HG03135 (cell line): ENCODE data around the gene ARHGEF4.

Experiments used
- ATAC-seq: cut with Tn5 transposase; IDR thresholded peaks from one replicate; pipeline ENCODE4 v1.9.1; 2021; ENCODE audit warnings: mild to moderate bottlenecking, moderate library complexity; ENCODE audit not compliant: unreplicated experiment

The ARHGEF4 gene

GRCh38 chr2:130834931-130835765 lies 1.6 kb upstream of the ARHGEF4 start:
- ATAC-seq = no peak

- no peak for ATAC-seq
Observed at GRCh38 chr2:130835766-130836015, 1.0 kb upstream of the ARHGEF4 start.

- ATAC-seq = no peak
Observed at GRCh38 chr2:130837175-130837810, 579 bp downstream of the ARHGEF4 start.

GRCh38 chr2:130837811-130838565 lies 1.3 kb downstream of the ARHGEF4 start:
- ATAC-seq = no peak

GRCh38 chr2:130839011-130839780 lies 2.5 kb downstream of the ARHGEF4 start:
- ATAC-seq = no peak

DNA sequence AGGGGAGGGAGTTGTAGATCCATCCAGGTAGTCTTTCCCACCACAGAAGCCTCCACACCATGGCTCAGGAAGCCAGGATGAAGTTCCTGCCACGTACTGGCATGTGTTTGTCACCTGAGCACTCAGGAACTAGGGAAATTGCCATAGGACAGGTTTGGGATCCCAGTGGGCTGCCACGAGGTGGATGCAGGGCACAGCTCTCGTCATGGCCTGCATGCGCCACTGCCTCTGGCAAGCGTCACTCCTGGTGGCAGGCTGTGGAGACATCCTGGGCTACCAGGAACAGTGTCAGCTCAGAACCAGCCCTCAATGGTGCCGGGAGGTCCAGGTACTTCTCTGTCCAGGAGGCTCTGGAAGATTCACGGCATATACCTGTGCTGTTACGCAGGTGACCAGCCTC lies 3.8 kb downstream of the ARHGEF4 start:
- ATAC-seq = no peak

DNA sequence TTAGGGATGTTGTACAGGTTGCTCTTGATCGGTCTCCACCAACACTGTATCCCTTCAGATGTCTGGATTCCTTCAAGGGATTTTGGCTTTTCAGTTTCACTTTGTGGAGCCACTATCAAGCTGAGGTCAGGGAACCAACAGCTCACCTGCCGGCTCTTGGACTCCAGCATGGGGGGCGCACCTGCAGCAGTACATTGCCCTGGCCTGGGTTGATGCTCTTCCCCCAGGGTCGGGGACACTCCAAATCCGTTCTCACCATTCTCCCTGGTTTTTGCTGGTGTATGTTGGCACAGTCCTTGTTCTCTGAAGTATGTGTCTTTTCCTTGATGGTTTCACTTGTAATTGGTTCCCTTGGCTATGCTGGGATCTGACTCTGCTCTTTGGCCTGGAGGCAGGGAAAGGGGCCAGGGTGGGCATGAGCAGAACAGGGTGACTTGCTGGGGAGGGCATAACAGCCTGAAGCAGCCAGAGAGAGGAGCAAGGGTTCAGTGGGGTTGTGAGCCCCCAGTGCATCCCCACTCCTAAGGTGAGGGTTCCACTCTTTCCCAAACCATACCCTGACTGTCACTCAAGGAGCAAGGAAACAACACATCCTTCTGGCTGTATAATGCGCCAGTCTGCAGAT lies 5.1 kb downstream of the ARHGEF4 start:
- no peak for ATAC-seq

DNA sequence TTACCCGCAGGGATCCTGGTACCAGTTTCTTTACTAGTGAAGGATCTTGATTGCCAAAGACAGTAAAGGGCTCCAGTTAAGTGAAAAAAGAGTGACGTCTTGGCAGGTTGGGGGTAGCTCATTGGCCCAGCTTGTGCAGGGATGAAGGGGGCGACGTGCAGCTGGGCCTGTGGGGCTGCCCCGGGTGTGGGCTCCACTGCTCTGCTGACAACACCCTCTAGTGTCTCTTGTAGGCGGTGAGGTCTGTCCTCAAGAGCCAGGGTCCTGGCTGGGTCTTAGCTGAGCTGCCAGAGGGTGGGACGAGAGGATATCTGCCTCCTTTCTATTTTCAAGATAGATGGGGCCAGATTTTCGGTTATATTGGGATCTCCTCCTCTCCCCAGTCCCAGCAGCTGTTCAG lies 6.1 kb downstream of the ARHGEF4 start:
- ATAC-seq = no peak

- ATAC-seq = no peak
Observed at GRCh38 chr2:130843321-130843985, 6.7 kb downstream of the ARHGEF4 start.

DNA sequence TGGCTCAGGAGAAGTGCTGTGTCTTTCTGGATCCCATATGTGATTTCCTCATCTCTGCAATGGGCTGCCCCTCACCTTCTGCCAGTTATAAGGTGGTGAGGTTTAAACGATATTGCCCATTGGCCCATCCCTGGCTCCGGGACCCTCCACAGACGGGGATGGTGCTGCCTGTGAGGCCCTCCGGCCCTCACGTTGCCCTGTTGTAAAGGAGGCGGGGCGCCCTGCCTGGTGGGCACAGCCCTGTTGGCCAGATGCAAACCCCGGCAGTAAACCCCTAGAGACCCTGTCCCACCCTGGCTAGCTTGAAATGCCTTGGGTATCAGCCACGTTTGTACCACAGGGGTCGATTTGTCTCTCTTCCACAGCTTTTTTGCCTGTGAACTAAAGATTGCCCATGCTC lies 7.4 kb downstream of the ARHGEF4 start:
- no peak for ATAC-seq

- no peak for ATAC-seq
Observed at GRCh38 chr2:130845505-130846085, 8.9 kb downstream of the ARHGEF4 start.

DNA sequence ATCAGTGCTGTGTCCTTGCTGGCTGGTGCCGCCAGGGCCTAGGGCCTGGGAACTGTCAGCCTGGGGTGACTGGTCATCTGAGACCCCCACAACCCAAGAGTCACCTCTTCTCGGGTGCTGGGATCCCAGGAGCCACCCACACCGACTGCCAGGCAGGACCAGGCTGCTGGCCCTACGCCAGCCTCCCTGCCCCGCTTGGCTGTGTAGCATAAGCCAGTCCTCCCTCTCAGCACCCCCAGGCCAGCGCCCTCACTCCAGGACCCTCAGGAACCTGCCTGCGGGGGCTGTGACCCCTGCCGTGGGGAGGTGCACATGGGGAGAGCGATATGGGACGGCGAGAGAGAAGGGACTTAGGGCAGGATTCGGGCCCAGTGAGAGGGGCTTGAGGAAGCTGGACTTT lies 9.5 kb downstream of the ARHGEF4 start:
- no peak for ATAC-seq

DNA sequence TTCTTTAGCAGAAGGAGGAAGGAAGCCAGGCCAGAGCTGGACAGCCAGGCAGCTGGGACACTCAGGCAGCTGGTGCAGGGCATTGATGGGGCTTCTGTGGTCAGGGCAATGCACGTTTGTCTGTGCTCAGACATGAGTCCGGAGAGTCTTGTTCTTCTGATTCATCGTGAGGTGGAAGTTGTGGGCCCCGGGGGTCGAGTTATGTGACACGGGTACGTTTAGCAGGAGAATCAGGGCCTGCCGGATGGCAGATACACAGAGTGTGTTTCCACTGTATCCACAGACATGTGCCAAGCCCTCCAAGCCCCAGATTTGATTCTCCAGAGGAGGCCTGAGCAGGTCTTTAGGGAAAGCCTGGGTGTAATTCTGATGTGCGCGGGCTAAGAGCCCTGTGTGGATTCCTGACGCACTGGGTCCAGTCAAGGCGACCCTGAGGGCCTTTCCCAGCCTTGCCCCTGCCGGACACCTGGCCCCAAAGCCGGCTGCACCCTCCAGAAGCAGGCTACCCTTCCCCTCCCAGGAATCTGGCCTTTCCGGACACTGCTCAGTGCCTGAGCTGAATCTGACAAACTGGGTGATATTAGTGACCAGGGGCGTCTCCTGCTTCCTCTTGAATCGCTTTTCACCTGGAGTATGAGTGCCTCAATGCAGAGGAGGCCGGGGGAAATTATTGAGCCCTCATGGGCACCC lies 10.1 kb downstream of the ARHGEF4 start:
- no peak for ATAC-seq

- no peak for ATAC-seq
Observed at GRCh38 chr2:130847776-130848525, 11.2 kb downstream of the ARHGEF4 start.

GRCh38 chr2:130848526-130849210 lies 12.0 kb downstream of the ARHGEF4 start:
- no peak for ATAC-seq

DNA sequence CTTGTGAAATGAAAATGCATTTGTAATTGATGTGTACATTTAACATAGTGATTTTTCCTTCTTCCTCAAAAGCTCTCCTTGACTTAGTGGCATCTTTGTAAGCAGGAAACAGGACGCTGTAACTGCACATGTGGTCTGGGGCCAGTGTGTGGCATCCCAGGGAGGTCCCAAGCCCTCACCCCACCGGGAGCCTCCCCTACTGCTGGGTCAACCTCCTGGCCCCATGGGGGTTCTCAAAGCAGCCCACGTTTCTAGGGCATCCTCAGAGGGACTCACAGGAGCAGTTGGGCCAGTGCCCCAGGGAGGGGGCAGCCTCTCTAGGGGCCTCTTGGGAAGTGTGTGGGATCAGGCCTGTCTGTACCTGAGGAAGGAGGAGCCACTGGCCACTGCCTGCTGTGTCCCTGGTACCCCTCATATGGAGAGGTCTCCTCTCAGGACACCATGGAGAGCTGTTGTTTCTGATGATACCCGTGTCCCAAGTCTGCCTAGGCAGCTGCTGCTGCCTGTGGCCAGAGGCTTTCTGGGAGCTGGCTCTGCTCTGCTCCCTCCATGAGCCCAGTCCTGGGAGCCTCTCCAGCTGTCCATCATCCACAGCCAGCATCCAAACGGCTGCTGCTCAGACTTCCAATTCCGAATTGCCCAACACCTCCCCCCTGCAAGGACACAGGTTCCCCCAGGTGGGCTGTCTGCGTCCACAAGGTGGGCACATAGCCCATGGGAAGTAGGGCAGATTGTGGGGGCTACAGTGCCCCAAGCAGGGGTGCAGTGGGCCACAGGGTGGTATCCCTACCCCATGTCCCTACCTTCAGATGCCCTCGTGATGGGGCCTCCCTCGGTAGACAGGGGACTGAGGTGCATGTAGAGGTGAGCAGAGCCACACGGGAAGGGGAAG lies 13.4 kb downstream of the ARHGEF4 start:
- no peak for ATAC-seq
